RWPE2 (cell line): ENCODE measurements around the gene ANKRD31.
A peak's percentile ranks its signal among the peaks of the same experiment; 100 is the strongest.

ENCODE experiments used
- ATAC-seq: fragments of 200-7000 bp; cut with Tn5 transposase; 3 replicates; pipeline ENCODE4 v1.9.1; 2021; ENCODE audit warnings: low read depth
- DNase-seq: peaks from one replicate; pipeline ENCODE4 v3.0.0-alpha.2; 2020; ENCODE audit warnings: low spot score
- H3K27ac ChIP-seq: fragments of 450-650 bp; 2 replicates; pipeline ENCODE4 v1.5.1; 2017; ENCODE audit warnings: mild to moderate bottlenecking; ENCODE audit not compliant: poor library complexity, severe bottlenecking
- H3K27me3 ChIP-seq: fragments of 250-450 bp; sonication (Bioruptor Pico); 2 replicates; pipeline ENCODE4 v1.5.1; 2021; ENCODE audit warnings: mild to moderate bottlenecking, moderate library complexity; ENCODE audit not compliant: insufficient read depth, poor library complexity, severe bottlenecking
- H3K36me3 ChIP-seq: fragments of 250-450 bp; sonication (Bioruptor Pico); 2 replicates; pipeline ENCODE4 v1.5.1; 2020; ENCODE audit warnings: low read depth, mild to moderate bottlenecking, moderate library complexity
- H3K4me1 ChIP-seq: fragments of 250-450 bp; sonication (Bioruptor Pico); 2 replicates; pipeline ENCODE4 v1.5.1; 2021; ENCODE audit warnings: mild to moderate bottlenecking, moderate library complexity; ENCODE audit not compliant: insufficient read depth, poor library complexity, severe bottlenecking
- H3K4me3 ChIP-seq: fragments of 250-450 bp; sonication (Bioruptor Pico); 2 replicates; pipeline ENCODE4 v1.5.1; 2021; ENCODE audit warnings: mild to moderate bottlenecking, moderate library complexity; ENCODE audit not compliant: severe bottlenecking
- H3K9me3 ChIP-seq: fragments of 250-450 bp; sonication (Bioruptor Pico); 2 replicates; pipeline ENCODE4 v1.5.1; 2021; ENCODE audit warnings: mild to moderate bottlenecking, moderate library complexity; ENCODE audit not compliant: severe bottlenecking
- CTCF ChIP-seq: fragments of 450-650 bp; IDR thresholded peaks from one replicate; pipeline ENCODE4 v1.5.1; 2017; ENCODE audit warnings: mild to moderate bottlenecking, moderate library complexity; ENCODE audit not compliant: poor library complexity, severe bottlenecking

Gene ANKRD31

GRCh38 chr5:75243510-75243909 lies 6.8 kb upstream of the ANKRD31 start:
- Histone ChIP-seq H3K27ac (peak overlapping the region; percentile 16), H3K4me1 (peaks cover 40% of the 10 kb centered on the region), H3K4me3 (no peak overlapping the region), H3K27me3 (no peaks in the 10 kb centered on the region), H3K36me3 (no peaks in the 10 kb centered on the region), H3K9me3 (no peaks in the 10 kb centered on the region)
- TF ChIP-seq CTCF: no peak
- ATAC-seq (no peak), DNase-seq (no peak)

DNA sequence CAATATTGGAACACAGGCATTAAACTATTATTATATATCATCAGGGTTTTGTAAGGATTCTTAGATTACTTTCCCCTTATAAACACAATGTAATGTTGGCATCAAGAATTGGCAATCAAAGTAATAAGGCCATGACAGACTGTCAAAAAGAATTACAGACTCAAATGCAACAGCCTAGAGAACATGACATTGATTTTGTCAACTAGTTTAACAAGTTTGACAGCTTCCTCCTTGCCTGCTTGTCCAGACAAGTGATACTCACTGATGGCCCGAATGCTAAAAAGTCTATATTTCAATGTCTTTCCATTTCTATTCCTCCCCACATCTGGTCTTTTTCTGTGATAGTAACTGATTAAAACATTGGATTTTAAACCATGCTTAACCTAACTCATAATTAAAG lies 6.4 kb upstream of the ANKRD31 start:
- ATAC-seq (peak; percentile 38; the same call in 2 of the 3 replicates), DNase-seq (no peak)
- TF ChIP-seq CTCF: no peak
- Histone ChIP-seq H3K9me3 (no peaks in the 10 kb centered on the region), H3K27ac (peak overlapping the region; percentile 16), H3K36me3 (no peaks in the 10 kb centered on the region), H3K4me3 (no peak overlapping the region), H3K27me3 (no peaks in the 10 kb centered on the region), H3K4me1 (peaks cover 40% of the 10 kb centered on the region)

GRCh38 chr5:75242067-75242466 lies 5.4 kb upstream of the ANKRD31 start:
- Histone ChIP-seq H3K4me3 (no peak overlapping the region), H3K27ac (peak overlapping the region; percentile 16), H3K27me3 (no peaks in the 10 kb centered on the region), H3K9me3 (no peaks in the 10 kb centered on the region), H3K4me1 (peaks cover 40% of the 10 kb centered on the region), H3K36me3 (no peaks in the 10 kb centered on the region)
- TF ChIP-seq CTCF: no peak
- DNase-seq (no peak), ATAC-seq (no peak)

GRCh38 chr5:75239681-75240080 lies 3.0 kb upstream of the ANKRD31 start:
- H3K4me3 ChIP-seq: no peak overlapping the region
- no peaks in the 10 kb centered on the region for H3K27me3 ChIP-seq
- no peak for TF ChIP-seq CTCF
- no peak for DNase-seq
- H3K9me3 ChIP-seq: no peaks in the 10 kb centered on the region
- no peaks in the 10 kb centered on the region for H3K36me3 ChIP-seq
- H3K4me1 ChIP-seq: peaks cover 40% of the 10 kb centered on the region
- peak overlapping the region; percentile 83 for H3K27ac ChIP-seq
- peak; percentile 86 for ATAC-seq

DNA sequence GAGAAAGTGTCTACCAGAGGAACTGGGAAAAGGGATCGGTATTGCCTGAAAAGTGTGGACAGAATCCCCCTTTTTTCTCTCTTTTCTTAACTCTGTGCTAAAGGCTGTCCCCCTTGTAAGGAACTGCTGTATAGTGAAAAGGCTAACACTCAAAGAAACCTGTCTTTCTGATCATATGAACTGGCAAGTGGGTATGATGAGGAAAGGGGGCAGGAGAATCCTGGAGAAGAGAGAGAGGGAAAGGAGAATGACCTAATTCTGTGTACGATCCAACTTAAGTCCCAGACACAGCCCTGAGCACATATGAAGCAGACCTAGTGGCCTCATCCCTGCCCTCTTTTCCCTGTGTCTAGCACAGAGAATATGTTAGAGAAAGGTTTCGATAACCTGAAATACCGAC lies 967 bp downstream of the ANKRD31 start:
- TF ChIP-seq CTCF: no peak
- Histone ChIP-seq H3K27ac (no peak overlapping the region), H3K4me3 (no peak overlapping the region), H3K4me1 (peaks cover 15% of the 10 kb centered on the region), H3K27me3 (no peaks in the 10 kb centered on the region), H3K9me3 (no peaks in the 10 kb centered on the region), H3K36me3 (no peaks in the 10 kb centered on the region)
- DNase-seq (no peak), ATAC-seq (no peak)
